Measurements from ENCODE around the gene ZCCHC8.
A peak's percentile ranks its signal among the peaks of the same experiment; 100 is the strongest.

The ZCCHC8 gene

DNA sequence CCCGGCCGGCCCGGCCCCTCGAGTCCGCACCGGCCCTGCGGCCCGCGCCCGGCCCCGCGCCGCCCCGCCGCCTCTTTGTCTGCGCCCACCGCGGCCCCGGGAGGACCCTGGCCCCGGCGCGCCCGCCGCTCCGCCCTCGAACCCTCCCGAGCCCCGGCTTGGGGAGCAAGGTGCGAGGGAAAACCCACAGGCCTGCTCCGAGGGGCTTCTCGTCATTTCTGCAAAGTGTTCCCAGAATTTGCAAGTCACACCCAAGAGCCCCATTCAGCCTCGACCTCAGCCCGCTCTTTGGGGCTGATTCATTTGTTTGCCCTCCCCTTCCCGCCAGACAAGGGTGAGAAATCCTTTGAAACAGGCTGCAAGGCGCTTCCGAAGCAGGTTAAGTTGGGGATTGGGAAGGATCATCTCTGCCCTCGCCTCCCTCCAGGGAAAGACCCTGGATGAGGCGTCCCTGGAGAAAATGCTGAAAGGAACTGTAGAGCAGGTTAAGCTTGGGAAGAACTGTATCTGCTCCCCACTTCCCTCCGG lies 77.9 kb downstream of the ZCCHC8 start:
- peak; percentile 74 to 76 for DNase-seq

DNA sequence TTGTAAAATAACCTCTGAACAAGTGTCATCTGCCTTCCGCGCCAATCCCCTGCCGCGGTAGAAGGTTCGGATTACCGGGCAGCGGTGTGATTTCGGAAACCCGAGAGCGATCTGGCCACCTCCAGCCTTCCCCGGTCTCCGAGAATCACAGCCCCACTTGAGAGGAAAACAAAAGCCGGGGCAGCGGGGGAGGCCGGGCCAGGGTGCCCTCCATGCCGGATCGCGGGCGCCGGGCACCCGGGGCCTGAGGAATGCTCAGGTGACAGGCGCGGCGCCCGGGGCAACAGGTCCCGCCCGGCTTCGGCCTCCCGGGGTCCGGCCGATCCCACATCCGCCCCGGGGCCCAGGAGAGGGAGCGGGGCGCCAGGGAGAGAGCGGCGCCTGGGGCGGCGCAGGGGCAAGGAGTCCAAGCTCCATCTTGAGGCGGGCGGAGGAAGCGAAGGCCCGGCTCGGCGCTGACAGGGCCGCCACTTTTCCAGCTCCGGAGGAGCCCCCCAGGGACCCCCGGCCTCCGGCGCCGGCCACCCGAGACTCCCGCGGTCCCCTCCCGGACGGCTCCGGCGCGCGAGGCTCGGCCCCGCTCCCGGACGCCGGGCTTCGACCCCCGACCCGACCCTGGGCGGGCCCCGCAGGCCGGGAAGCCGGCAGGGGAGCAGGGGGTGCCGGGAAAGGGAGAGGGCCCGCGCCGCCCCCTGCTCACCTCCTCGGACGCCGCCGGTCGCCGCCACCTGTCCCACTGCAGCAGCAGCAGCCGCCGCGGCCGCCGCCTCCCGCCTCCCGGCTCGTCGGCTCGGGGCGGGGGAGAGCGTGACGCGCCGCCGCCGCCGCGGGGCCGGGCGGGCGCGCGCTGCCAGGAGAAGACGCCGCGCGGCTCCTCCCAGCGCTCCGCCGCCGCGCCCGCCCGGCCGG lies 78.7 kb downstream of the ZCCHC8 start, which contains the start of gene CLIP1:
TSS of gene CLIP1 (minus strand) at position 849 of the 909 bp plus-strand sequence. CDS start 42,217 bp downstream, outside the sequence.
- peak; percentile 73 to 78 for DNase-seq

All from activated T-cell treated with anti-CD3 and anti-CD28 coated beads, Interleukin-2, amount 50 U/mL, for 48 hours (primary cell).